D721Med (cell line): ENCODE results near the gene LGR4.

Experiments
- DNase-seq: peaks from one replicate; pipeline ENCODE4 v3.0.0; 2011; ENCODE audit warnings: low spot score; ENCODE audit not compliant: insufficient read length
- FAIRE-seq: peaks from 2 replicates; lab custom pipeline; 2011; peaks lifted over from hg19 to GRCh38; lab: Jason Lieb, UNC
- CTCF ChIP-seq: IDR thresholded peaks from 2 replicates; pipeline ENCODE4 v1.5.1; 2012; ENCODE audit warnings: mild to moderate bottlenecking, control low read depth; ENCODE audit not compliant: insufficient read depth; ENCODE audit errors: missing control alignments

The LGR4 gene

GRCh38 chr11:27412192-27412691, 60.3 kb downstream of the LGR4 start:
- DNase-seq (no peak), FAIRE-seq (no peak)
- TF ChIP-seq CTCF: no peak

- no peak for DNase-seq
- no peak for FAIRE-seq
- TF ChIP-seq CTCF: no peak
These were observed 61.3 kb downstream of the LGR4 start for GRCh38 chr11:27411328-27411727.

GRCh38 chr11:27410272-27410671, 62.3 kb downstream of the LGR4 start:
- DNase-seq (no peak), FAIRE-seq (no peak)
- TF ChIP-seq CTCF: no peak

- DNase-seq (no peak), FAIRE-seq (no peak)
- TF ChIP-seq CTCF: no peak
These were observed 62.8 kb downstream of the LGR4 start for GRCh38 chr11:27409742-27410141.

GRCh38 chr11:27409049-27409448, 63.5 kb downstream of the LGR4 start:
- no peak for TF ChIP-seq CTCF
- no peak for FAIRE-seq
- DNase-seq: no peak

GRCh38 chr11:27408246-27408800, 64.3 kb downstream of the LGR4 start:
- FAIRE-seq (no peak), DNase-seq (no peak)
- TF ChIP-seq CTCF: no peak

- FAIRE-seq (no peak), DNase-seq (no peak)
- no peak for TF ChIP-seq CTCF
These were observed 65.9 kb downstream of the LGR4 start for GRCh38 chr11:27406498-27407354.
